HG02884 (cell line): Measurements from ENCODE around the gene TXNRD2.
"Not testable (repeated sequence)": the region's sequence is repeated elsewhere in the genome, so short reads cannot be mapped to it uniquely, and the experiment has no call there.

Source experiments
- ATAC-seq: cut with Tn5 transposase; IDR thresholded peaks from one replicate; pipeline ENCODE4 v1.9.1; 2021; ENCODE audit warnings: mild to moderate bottlenecking, moderate library complexity; ENCODE audit not compliant: unreplicated experiment

TXNRD2 gene

DNA sequence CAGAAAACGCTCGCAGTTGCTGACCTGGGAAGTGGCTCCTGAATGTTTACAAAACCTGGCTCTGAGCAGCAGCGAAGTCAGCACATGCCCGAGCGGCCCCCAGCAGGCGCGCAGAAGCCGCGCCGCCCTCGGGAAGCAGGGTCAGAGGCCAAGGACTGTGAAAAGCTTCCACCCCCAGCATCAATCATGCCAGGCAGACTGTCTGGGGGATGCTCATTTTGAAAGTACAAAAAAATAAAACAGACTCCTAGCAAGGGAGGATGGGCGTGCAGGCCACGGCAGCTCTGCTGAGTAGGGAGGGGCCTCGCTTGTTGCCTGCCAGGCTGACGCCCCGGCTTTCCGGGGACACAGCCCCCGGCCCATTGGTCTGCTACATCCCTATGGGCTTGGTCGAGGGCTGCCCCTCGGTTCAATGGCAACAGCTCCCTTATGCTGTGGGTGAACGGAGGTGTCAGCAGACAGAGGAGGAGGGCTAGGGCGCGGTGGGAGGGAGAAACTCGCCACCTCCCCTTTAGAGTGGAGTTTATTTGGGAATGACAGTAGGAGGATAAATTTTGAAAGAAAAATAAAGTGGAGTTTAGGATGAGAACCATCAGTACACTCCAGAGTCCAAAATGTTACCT is 49.2 kb downstream of the TXNRD2 start:
- ATAC-seq, result no peak

DNA sequence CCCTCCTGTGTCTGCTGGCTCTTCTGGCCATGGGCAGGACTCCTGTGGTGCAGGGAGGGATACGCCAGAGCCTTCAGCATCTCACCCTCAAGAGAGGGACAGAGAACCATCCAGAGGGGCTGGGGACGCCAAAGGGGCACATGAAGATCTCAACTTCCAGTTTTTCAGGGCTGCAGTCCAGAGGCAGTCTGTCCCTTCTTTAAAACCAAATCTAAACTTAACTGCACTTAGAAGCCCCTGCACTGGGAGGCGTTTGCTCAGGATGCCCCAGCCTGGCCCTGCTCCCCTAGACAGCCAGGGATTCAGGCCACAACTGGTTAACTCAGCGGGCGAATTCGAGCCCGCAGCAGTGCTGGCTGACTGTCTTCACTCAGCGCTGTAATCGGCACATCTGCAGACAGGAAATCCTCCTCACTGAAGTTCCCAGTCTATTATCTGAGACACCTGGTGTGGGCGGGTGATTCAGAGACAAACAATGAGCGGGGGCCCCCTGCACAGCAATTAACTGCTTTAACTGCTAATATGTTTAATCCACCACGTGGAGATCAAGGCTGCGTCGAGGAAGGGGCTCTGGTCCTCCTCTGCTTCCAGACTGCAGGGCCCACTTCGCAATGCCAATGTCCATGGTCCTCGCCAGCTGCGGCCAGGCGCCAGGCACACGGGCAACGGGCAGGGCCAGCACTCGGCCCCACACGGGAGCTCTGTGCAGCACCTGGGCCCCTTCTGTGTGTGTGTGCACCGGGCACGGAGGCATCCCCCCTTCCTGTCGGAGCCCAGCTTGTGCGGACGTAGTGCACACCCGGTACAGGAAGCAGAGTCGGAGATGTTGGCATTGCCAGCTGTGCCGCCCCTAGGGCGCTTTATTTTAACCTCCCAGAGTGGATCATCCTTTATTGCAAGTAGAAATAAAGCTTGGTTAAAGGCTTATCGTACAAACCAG is 50.0 kb downstream of the TXNRD2 start:
- no peak for ATAC-seq

DNA sequence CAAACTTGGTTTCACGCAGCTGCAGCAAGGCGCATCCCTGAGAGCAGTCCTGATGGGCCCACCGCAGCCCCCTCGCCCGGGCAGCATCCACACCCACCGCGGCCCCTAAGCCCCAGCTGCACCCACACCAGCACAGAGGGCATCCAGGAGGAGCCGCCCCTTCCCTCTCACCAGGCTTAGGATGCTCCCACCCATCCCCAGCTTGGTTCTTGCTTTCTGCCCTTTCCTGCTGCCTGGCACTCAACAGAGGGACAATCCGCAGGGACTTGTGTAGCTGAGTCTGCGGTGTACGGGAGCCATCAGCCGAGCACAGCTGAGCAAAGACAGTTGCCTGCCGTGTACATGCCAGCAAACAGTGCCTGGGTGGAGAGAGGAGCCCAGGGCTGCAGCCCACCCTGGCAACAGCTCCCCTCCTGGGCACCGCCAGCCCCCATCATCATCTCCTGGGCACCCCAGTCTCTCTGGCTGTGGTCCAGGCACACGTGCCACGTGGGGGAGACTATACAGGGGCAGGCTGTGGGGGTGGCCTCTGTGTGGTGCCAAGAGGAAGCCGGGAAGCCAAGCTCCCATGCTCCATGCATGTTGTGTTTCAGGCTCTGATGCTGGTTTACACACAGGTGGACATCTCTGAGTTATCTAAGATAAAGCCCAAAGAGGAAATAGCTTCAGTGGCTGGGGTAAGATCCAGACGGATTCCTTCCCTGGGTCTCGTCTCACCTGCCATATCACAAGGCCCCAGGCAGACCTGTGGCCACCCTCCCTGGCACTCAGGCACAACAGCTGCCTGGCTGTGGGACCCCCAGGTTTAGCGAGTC is 50.9 kb downstream of the TXNRD2 start:
- ATAC-seq, result no peak

DNA sequence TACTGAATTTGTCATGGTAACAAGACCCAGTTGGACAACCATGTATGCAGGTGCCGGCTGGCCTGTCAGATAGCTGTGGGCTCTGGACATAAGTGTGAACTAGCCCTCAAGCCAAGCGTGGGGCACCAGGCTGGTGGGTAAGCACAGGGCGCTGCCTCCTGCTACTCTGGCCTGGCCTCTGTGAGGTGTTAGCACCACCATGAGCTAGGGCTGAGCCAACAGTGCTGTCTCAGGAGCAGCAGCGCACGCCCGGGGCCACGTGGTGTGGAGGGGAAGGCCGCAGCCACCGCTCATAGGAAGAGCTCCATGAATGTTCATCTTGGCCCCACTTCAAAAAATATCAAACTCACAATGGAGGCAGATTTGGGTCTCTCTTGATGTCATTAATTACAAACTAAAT is 51.7 kb downstream of the TXNRD2 start:
- ATAC-seq, result no peak

DNA sequence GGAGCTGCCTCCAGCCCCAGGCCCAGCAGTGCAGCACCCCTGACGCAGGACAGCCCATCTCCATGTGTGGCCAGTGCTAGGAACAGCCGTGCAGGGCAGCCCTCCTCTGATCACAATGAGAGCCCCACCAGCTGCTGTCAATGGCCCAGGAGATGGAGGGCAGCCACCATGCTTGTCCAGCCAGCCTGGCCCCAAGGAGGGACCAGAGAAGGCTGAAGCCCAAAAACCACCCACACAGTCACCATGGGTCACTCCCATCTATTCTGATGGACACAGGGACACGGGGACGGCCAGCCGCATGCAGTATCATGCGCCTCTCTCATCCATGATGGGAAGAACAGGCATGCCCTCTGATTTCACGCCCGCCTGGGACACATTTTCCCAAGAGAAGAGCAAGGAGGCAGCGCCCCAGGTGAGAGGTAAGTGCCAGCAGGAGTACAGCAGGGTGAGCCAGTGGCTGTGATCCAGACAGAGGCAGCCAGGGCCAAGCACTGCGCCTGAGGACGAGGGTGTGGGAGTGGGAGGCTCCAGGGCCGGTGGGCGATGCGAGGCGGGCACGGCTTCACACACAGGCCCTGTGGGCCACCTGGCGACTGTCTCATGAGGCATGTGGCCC is 53.4 kb downstream of the TXNRD2 start:
- ATAC-seq, result no peak

DNA sequence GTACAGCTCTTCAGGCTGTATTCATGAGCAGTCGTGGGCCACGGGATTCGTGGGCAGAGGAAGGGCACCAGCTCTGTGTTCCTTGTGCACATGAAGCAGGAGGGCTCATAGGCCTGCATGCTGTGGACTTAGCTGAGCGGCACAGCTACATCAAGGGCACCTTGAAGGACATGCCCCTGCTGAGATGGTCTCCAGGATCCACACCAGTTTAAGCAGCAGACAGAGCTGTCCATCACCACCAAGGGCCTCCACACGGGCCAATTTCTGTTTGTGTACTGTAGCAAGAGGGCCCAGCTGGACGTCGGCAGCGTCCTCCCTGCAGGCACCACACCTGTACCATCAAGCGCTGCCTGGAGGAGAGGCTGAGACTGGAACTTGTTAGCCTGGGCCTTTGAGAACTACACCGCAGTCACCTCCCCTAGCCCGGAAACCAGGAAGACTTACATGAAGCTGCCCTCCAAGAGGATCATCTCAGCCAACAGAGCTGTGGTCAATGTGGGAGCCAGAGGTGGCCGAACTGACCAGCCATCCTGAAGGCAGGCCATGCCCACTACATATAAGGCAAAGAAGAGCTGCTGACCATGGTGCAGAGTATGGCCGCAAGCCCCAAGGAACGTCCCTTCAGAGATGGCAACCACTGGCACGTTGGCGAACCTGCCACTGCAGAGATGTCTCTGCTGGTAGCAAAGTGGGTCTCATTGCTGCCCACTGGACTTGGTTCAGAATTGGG is 54.2 kb downstream of the TXNRD2 start:
- ATAC-seq, result no peak

DNA sequence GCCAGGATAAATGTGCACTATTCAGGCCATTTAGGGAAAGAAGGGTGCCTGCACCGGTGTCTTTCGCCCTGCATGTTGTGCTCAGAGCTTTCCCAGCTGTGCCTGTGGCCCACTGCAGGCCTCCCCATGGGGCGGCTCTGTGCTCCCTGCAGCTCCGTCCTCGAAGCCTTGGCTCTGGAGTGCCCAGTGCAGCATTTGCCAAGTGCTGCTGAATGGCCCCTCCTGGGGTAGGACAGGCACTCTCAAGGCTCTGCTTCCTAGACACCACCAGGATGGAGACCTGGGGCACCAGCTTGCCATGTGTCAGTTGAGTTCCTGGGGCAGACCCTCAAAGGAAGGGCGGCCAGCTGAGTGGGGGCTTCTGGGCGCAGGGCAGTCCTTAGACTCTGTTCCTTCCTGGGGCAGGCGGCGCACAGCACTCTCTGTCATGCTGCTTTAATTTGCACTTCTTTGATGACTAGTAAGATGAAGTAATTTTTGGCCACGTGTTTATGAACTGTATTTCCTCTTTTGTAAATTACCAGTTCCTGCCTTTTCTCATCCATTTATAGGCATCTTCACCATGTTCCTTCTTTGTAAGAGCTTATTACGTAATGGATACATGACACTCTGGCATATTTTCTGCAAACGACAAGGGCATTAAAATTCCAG is 54.9 kb downstream of the TXNRD2 start:
- no peak for ATAC-seq

DNA sequence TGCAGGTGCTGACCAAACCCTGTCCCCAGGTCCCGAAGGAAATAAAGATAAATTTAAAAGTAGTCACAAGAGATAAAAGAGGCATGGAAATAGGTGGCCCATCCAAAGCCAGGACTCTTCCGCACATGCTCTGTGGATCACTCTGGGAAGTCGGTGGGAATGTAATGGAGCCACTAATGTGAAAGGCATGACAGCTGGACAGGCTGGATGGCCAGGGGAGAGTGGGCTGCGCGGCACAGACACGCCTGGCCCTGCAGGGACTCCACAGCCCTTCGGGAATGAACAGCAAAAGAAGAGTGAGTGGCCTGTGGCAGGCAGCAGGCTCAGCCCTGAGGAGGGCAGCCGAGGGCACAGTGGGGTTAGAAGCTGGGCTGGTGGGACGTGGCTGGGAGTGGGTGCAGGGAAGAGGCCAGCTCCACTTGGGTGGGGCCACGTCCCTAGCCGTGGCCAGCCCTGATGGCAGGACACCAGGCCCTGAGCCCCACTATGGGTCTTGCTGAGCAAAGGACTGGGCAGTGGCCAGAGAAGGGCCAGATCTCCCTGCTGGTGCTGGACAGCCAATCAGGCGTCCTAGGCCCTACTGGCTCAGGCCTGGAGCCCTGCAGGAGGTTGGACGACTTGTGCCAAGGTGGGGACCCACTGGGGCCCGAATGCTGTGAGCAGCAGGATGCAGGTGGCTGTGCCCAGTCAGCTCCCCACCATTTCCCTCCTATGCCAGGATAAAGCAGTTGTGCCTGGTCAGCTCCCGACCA is 55.6 kb downstream of the TXNRD2 start:
- ATAC-seq, result no peak

DNA sequence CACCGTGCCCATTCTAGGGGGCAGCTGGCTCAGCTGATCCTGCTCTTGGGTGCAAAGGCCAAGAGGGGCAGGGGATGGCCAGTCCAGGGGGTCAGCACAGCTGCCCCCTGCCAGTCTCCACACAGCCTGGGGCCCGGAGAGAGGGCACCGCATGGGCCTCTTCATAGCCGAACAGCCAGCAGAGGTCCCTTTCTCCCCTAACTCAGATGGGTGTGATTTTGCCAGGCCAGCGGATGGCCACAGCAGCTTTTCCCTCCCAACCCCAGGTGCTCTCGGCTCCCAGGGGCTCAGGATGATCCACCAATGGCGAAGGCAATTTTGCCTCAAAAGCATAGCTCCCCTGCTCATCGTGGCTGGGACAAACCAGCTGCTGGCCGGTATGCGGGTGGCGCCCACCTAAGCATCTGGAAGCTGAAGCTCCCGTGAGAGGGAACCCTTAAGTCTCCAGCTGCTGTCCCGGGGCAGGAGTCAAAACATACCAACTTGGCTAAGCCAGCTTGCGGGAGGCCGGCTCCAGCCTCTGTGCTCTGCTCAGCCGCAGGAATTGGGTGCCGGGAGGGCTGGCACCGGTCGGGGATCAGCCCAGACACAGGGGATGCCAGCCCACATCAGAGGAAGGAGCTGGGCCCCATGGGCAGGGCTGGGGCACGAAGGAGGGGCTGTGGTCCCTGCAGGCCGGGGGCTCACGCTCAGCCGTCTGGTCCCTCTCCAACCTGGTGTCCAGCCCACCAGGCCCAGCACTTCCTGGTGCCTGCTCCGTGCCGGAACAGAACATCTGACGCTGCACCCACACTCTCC is 56.5 kb downstream of the TXNRD2 start:
- no peak for ATAC-seq

DNA sequence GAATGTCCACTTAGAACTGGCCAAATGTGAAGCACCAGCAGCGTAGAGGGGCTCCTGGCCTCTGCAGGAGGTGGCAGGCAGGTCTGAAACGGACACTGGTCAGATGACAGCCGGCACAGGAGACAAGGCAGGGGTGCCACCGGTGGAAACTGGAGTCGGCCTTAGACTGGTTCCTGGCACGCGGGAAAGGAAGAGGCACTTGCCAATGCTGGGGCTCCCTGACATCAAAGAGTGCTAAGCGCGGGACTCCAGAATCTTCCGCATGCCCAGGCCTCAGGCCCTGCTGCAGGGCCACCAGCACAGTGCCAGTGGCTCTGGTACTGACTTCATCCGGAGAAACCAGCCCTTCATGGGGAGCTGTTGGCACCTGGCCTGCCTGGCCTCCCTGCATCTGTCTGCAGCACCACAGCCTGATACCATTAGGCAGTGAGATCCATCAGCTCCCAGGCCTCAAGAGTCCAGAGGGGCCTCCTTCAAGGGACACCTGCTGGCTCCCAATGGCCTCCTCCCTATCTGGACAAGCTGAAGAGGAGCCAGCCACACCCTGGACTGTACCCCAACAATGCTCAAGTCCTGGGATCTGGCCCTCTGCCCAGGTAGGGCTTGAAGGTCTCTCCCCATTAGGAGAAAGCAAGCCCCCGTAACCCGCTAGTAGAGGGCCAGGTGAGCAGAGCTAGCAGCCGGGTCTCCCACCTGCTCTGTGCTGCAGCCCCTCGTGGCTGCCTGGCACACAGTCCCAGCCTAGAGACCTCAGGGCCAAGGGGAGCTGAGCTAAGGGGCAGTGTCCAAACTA is 57.3 kb downstream of the TXNRD2 start:
- no peak for ATAC-seq

DNA sequence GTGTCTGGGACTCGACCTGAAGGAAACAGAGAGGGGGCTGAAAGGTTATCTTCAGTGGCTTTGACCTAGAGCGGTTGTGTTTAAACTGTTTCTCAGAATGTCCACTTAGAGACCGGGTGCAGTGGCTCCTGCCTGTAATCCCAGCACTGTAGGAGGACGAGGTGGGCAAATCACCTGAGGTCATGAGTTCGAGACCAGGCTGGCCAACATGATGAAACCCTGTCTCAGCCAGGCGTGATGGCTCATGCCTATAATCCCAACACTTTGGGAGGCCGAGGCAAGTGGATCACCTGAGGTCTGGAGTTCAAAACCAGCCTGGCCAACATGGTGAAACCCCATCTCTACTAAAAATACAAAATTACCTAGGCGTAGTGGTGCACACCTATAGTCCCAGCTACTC is 58.2 kb downstream of the TXNRD2 start:
- ATAC-seq, result not testable (repeated sequence)

DNA sequence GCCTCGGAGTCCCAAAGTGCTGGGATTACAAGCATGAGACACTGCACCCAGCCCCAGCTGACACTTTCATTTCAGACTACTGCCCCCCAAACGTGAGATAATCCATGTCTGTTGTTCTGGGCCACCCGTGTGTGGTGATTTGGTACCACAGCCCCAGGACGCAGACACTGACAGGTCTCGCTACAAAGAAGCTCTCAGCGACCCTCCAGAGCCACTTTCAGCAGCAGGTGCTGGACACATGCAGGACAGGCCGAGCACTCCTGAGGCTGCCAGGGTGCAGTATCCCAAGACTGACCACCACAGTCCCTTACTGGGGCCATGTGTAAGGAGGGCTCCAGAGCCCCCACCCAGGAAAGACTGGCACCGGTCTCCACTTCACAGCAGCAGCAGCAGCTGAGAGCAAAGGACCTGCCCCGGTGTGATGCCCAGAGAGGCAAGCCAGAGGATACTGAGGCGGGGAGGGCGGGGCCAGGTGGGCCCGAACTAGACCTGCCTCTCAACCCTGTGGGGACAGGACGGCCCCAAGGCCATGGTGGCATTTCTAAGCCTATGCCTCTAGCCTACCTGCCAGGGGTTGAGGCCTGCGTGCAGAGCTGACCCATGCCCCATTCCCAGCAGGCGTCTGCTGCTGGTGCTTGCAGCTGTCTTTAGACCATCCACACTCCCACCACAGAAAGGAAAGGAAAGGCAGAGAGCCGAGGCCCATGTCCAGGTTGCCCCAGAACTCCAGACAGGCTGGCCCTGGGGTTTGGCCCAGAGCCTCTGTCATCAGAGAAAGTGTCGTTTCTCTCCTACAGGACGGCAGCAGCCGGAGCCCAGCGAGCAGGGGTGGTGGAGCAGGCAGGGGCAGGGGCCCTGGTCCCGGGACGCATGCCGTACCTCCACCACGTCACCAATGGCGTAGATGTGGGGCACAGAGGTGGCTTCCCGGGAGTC is 58.9 kb downstream of the TXNRD2 start:
- ATAC-seq, result no peak

DNA sequence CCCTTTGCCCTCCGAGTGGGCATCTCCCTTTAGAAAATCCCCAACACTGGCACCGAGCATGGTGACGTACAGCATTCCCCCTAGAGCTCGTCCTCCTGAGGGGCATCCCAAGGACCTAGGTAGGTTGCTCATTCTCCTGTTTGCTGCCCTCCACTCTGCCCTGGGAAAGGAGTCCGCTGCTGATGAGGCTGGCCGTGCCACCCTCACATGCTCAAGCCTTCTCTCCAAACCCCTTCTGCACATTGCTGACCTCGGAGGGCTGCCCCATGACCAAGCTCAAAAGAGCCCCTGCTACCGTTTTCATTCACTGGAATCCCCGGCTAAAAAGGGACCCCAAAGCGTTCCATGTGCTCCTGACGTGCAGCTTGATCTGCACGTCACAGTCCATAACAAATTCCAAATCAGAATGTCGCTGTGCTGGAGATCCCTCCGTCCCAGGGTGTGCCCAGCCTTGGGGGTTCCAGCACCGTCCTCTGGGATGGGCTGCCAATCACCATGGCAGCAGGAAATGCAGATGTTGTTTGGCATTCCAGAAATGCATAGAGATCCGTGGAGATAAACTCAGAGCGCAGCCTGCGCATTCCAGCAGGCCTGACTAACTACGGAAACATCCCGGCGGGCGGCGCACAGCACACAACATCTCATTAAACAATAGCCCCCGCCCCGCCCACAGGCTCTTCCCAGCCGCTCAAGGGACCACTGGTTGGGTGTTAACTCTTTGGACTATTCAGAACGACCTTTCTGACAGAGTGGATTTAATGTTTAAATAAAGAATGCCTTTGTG is 60.6 kb downstream of the TXNRD2 start:
- ATAC-seq, result no peak

DNA sequence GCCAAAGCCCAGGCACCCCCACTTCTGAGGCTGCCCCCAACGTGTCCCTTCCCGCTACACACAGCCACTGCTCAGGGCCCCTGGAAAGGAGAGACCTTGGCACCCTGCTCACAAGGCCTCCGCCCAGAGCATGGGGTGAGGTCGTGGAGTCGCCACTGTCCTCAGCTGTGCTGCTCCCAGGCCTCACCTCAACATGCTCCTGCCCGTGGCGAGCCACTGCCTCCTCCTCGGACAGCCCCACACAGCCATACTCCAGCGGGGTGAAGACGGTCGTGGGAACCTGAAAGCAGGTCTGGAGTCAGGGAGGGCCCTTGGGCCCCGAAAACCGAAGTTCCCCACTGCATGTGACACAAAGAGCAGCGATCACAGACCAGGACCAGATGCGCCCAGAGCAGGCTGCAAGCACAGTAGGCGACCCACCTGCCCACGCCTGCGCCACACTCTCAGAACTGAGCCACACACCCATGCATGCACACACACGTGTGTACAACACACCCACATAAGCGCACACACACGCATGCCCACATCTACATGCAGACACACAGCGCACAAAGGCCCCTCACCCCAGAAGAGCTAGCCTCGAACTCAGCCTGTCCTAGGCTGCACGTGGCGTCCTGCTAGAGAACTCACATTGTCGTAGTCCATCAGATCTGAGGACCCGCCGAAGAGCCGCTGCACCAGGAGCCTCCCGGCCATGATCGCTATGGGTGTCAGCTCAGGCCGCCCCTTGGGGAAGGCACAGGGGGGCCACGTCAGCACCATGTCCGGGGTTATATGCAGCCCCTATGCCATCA is 61.4 kb downstream of the TXNRD2 start:
- ATAC-seq, result no peak

DNA sequence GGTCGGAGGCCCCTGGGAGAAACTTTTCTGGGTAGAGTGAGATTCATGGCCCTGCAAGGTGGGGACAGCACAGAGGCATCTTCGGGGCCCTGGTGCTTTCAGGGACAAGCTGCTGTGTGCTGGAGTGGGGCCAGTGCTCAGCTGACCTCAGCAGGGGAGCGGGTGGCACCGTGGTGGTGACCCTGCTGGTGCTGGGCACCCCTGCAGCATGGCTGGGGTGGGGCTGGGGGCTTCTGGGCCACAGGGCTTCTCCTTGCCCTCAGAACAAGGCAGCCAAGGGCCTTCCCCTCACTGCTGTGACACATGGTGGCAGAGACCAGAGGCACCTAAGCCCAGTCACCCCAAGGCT is 62.0 kb downstream of the TXNRD2 start:
- no peak for ATAC-seq
